Activated B cell treated with CpG ODN at 0.5 μM for 24 hours (primary cell): ENCODE measurements around the gene EFNA5. TPM values are rescaled to one million over a fixed set of nuclear protein-coding genes. Genes with fewer than 3 reads are reported as not detected.

Source experiments
- ATAC-seq: fragments of 200-7000 bp; cut with Tn5 transposase; one replicate; pipeline ENCODE4 v1.10.0; 2021; ENCODE audit warnings: low read depth, mild to moderate bottlenecking, moderate library complexity
- CTCF ChIA-PET: fragments of 350-600 bp; sonication (Branson Sonifier 250); formaldehyde crosslinking; loops from one replicate; lab custom pipeline; 2021; ENCODE audit warnings: antibody characterized with exemption; lab: Charles Lee
- POLR2A ChIA-PET: fragments of 350-600 bp; sonication (Branson Sonifier 250); formaldehyde crosslinking; loops from one replicate; lab custom pipeline; 2021; ENCODE audit warnings: antibody characterized with exemption; lab: Charles Lee
- DNase-seq: peaks from one replicate; pipeline ENCODE4 v3.0.0; 2022
- H3K27ac Mint-ChIP-seq: one replicate; pipeline ENCODE4 v1.8.0; 2020; ENCODE audit warnings: mixed read lengths
- H3K27me3 Mint-ChIP-seq: one replicate; pipeline ENCODE4 v1.8.0; 2021; ENCODE audit warnings: mixed read lengths
- H3K36me3 Mint-ChIP-seq: one replicate; pipeline ENCODE4 v1.8.0; 2021; ENCODE audit warnings: low read depth, mixed read lengths
- H3K4me1 Mint-ChIP-seq: one replicate; pipeline ENCODE4 v1.8.0; 2021; ENCODE audit warnings: mixed read lengths
- H3K4me3 Mint-ChIP-seq: one replicate; pipeline ENCODE4 v1.8.0; 2020; ENCODE audit warnings: mild to moderate bottlenecking, mixed read lengths
- H3K9me3 Mint-ChIP-seq: one replicate; pipeline ENCODE4 v1.8.0; 2020; ENCODE audit warnings: mixed read lengths
- CTCF ChIP-seq: fragments of 200-600 bp; IDR thresholded peaks from one replicate; pipeline ENCODE4 v1.8.0; 2022; ENCODE audit warnings: antibody characterized with exemption, mild to moderate bottlenecking
- intact Hi-C: fragments of 100-400 bp; cut with micrococcal nuclease; formaldehyde crosslinking; loops from one replicate; pipeline ENCODE4 v1.15.1; 2024
- total RNA-seq: library from RNA; stranded (reverse); gene quantifications from 2 replicates; pipeline ENCODE4 v1.2.3, GENCODE V29; 2022

The EFNA5 gene
- total RNA-seq, 1 donor from 2014 or later, result not detected

DNA sequence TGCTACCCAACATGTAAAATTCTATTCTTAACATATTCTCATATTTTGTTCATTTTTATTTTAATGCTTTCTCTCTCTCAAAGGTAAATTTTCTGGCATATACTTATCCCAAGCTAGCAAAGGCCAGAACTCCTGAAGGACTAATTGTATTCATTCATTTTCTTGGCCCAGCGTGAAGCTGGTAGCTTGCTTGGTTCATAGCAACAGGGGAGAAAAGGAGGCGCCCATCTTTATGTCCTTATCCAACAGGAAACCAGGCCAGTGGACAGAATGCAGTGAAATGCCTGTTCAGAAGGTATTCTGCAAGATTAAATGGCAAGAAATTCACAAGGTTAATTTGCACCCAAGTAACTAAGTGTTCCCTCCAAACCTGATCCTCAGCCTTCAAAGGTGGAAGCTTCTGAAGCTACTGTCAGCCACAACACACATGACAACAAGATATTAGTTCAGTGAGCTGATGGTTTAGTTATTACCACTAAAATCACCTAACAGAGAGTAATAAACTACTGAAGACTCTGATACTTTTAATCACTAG is 5.6 kb downstream of the EFNA5 start:
- CTCF ChIA-PET, result no interaction called here
- peaks cover 26% of the 10 kb centered on the region for H3K27me3 Mint-ChIP-seq

GRCh38 chr5:107663697-107664096 is 7.0 kb downstream of the EFNA5 start:
- ATAC-seq, result no peak
- Mint-ChIP-seq H3K4me3 (no peak overlapping the region), H3K9me3 (no peaks in the 10 kb centered on the region), H3K27ac (no peak overlapping the region), H3K4me1 (no peaks in the 10 kb centered on the region), H3K27me3 (peaks cover 18% of the 10 kb centered on the region), H3K36me3 (no peaks in the 10 kb centered on the region)
- ChIA-PET POLR2A (no interaction called here), CTCF (no interaction called here)
- intact Hi-C loops, result no loop called here
- no peak for TF ChIP-seq CTCF
- no peak for DNase-seq

More for the DNA sequence above, 5.6 kb downstream of the EFNA5 start:
- ATAC-seq, result no peak
- H3K4me3 Mint-ChIP-seq, result no peak overlapping the region
- no peak overlapping the region for H3K27ac Mint-ChIP-seq
- no peaks in the 10 kb centered on the region for H3K36me3 Mint-ChIP-seq
- intact Hi-C loops, result no loop called here
- DNase-seq, result no peak
- no peak for TF ChIP-seq CTCF
- POLR2A ChIA-PET, result no interaction called here
- no peaks in the 10 kb centered on the region for H3K9me3 Mint-ChIP-seq
- peaks cover 3% of the 10 kb centered on the region for H3K4me1 Mint-ChIP-seq

GRCh38 chr5:107661650-107662044 is 9.1 kb downstream of the EFNA5 start:
- Mint-ChIP-seq H3K4me1 (no peaks in the 10 kb centered on the region), H3K27me3 (peaks cover 11% of the 10 kb centered on the region), H3K9me3 (no peaks in the 10 kb centered on the region), H3K36me3 (no peaks in the 10 kb centered on the region), H3K4me3 (no peak overlapping the region), H3K27ac (no peak overlapping the region)
- ChIA-PET POLR2A (interaction anchor here (0.7 kb wide), 1 partner anchor 274 kb away, joined by 3 read pairs; no protein-coding TSS in a partner anchor), CTCF (no interaction called here)
- intact Hi-C loops, result no loop called here
- no peak for ATAC-seq
- no peak for TF ChIP-seq CTCF
- DNase-seq, result no peak

DNA sequence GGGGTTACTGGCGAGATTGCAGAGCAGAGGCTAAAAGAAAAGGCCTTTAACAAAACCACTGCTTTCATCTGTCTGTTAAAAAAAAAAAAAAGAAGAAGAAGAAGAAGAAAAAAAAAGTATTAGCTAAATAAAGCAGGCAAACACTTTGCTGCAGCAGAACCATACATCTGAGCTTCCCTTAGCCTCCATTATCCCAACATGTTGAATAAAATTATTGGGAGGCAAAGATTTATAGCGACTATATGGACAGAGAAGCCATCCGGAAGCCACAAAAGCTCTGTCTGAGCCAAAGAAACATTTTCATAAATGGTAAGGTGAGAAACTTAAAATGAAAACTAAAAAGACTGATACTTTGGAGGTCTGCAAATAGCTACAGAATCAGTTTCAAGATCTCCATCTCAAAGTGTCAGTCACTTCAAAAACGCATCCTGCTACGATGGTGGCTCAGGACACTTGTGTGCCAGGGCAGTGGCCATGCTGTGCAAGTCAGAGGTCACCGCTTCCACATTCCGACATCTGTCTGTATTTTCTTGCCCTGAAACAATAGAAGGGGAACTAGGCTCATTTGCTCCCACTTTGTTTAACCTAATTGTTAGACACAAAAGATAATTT is 9.6 kb downstream of the EFNA5 start:
- no peak for DNase-seq
- Mint-ChIP-seq H3K27ac (no peak overlapping the region), H3K36me3 (no peaks in the 10 kb centered on the region), H3K4me1 (no peaks in the 10 kb centered on the region), H3K27me3 (peaks cover 9% of the 10 kb centered on the region), H3K4me3 (no peak overlapping the region), H3K9me3 (no peaks in the 10 kb centered on the region)
- no peak for ATAC-seq
- TF ChIP-seq CTCF, result no peak
- POLR2A ChIA-PET, result interaction anchor here (0.7 kb wide), 1 partner anchor 273 kb away, joined by 3 read pairs; no protein-coding TSS in a partner anchor
- intact Hi-C loops, result no loop called here
- CTCF ChIA-PET, result no interaction called here

DNA sequence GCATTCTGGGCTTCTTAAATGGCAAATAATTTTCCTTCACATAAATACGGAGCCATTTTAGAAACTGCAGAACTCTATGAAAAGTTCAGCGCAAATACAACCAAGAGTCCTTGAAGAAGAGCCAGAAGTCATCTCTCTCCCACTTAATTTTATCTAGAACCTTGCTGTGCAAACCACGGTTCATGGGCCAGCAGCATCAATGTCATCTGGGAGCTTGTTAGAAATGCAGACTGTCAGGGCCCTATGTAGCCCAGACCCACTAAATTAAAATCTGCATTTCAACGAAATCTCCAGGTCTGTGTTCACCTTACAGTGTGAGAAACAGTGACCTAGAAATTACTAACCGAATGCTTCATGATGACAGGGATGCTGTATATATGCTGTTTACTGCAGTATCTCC is 12.2 kb downstream of the EFNA5 start:
- no peak for DNase-seq
- Mint-ChIP-seq H3K27ac (no peak overlapping the region), H3K27me3 (peaks cover 8% of the 10 kb centered on the region), H3K4me1 (no peaks in the 10 kb centered on the region), H3K9me3 (no peaks in the 10 kb centered on the region), H3K4me3 (no peak overlapping the region), H3K36me3 (no peaks in the 10 kb centered on the region)
- no peak for TF ChIP-seq CTCF
- POLR2A ChIA-PET, result no interaction called here
- intact Hi-C loops, result no loop called here
- no peak for ATAC-seq
- CTCF ChIA-PET, result no interaction called here
